H1 (cell line): ENCODE results near the gene SH3YL1. TPM values are rescaled to one million over a fixed set of nuclear protein-coding genes. Genes with fewer than 3 reads are reported as not detected.

Source experiments
- CHD7 ChIP-seq: fragments of 300-600 bp; sonication (generic); IDR thresholded peaks from 2 replicates; pipeline ENCODE4 v1.7.1; 2012; ENCODE audit warnings: low read length, moderate library complexity, mild to moderate bottlenecking, inconsistent platforms; ENCODE audit not compliant: insufficient replicate concordance
- FOSL1 ChIP-seq: IDR thresholded peaks from 2 replicates; pipeline ENCODE4 v1.6.1; 2011; ENCODE audit warnings: mild to moderate bottlenecking, low read depth, low read length, moderate library complexity; ENCODE audit not compliant: insufficient read depth
- KDM5A ChIP-seq: fragments of 200-600 bp; IDR thresholded peaks from 2 replicates; pipeline ENCODE4 v1.7.1; 2012; ENCODE audit warnings: mild to moderate bottlenecking, low read length, inconsistent platforms, mixed read lengths
- MAX ChIP-seq: IDR thresholded peaks from 2 replicates; pipeline ENCODE4 v1.6.1; 2012; ENCODE audit warnings: inconsistent platforms
- POLR2A ChIP-seq, 2 experiments: IDR thresholded peaks; 1 replicate in 1 of 2; 2 replicates in 1 of 2; pipeline ENCODE4 v1.6.1; 2011; ENCODE audit warnings: low read depth in 2 of 2, low read length in 2 of 2, mild to moderate bottlenecking in 2 of 2; ENCODE audit errors: control extremely low read depth in 1 of 2
- RXRA ChIP-seq: IDR thresholded peaks from 2 replicates; pipeline ENCODE4 v1.6.1; 2011; ENCODE audit warnings: low read depth, mild to moderate bottlenecking, low read length, moderate library complexity; ENCODE audit not compliant: insufficient read depth
- SAP30 ChIP-seq: fragments of 300-600 bp; sonication (generic); IDR thresholded peaks from 2 replicates; pipeline ENCODE4 v1.7.1; 2012; ENCODE audit warnings: low read length, moderate library complexity, mild to moderate bottlenecking, inconsistent platforms; ENCODE audit not compliant: insufficient read depth, insufficient replicate concordance
- polyA plus RNA-seq, 7 experiments: library from polyadenylated mRNA; depleted of rRNA in 3 of 7; stranded (reverse) in 5 of 7; unstranded in 2 of 7; fragments of >200 nt in 5 of 7; fragments of 200-250 nt in 2 of 7; gene quantifications; 1 replicate in 5 of 7; 2 replicates in 1 of 7; 4 replicates in 1 of 7; pipeline versions ENCODE4 v1.2.1 to v1.2.3, GENCODE V29; 2011 to 2013; ENCODE audit warnings: missing spikeins in 2 of 7, mixed read lengths in 2 of 7
- total RNA-seq: library from RNA; stranded (reverse); fragmentation: NEBNext Ultra II Directional; extraction: Animal tissue kit (Norgen Biotek cat#: 25700); gene quantifications from 2 replicates; pipeline ENCODE4 v1.2.1, GENCODE V29; 2021
- TF ChIP-seq, protein P1 (sequence below), 3 experiments: IDR thresholded peaks; 1 replicate in 2 of 3; 2 replicates in 1 of 3; pipeline versions ENCODE4 v1.5.1 to v1.6.1; 2011; ENCODE audit warnings: low read length in 3 of 3, mild to moderate bottlenecking in 3 of 3, inconsistent platforms in 2 of 3, low read depth in 1 of 3, moderate library complexity in 1 of 3; ENCODE audit not compliant: insufficient read depth in 1 of 3; ENCODE audit errors: control extremely low read depth in 1 of 3

The SH3YL1 gene
- total and polyA plus RNA-seq, 2 of the 8 experiments (the other 6 are each of a cell fraction or from before 2014, with no cell fraction given) = 13.6 to 37.2 TPM

GRCh38 chr2:184695-185094 is 79.1 kb downstream of the SH3YL1 start (continued):
- TF ChIP-seq CHD7 = no peak
- no peak for TF ChIP-seq POLR2A (IDR thresholded peaks at IDR 0.05; ENCODE audit: control extremely low read depth in 1 of 2, low read depth in 2 of 2, low read length in 2 of 2)
- no peak for TF ChIP-seq RXRA
- TF ChIP-seq FOSL1 = no peak
- no peak for TF ChIP-seq KDM5A
- TF ChIP-seq, protein P1, sequence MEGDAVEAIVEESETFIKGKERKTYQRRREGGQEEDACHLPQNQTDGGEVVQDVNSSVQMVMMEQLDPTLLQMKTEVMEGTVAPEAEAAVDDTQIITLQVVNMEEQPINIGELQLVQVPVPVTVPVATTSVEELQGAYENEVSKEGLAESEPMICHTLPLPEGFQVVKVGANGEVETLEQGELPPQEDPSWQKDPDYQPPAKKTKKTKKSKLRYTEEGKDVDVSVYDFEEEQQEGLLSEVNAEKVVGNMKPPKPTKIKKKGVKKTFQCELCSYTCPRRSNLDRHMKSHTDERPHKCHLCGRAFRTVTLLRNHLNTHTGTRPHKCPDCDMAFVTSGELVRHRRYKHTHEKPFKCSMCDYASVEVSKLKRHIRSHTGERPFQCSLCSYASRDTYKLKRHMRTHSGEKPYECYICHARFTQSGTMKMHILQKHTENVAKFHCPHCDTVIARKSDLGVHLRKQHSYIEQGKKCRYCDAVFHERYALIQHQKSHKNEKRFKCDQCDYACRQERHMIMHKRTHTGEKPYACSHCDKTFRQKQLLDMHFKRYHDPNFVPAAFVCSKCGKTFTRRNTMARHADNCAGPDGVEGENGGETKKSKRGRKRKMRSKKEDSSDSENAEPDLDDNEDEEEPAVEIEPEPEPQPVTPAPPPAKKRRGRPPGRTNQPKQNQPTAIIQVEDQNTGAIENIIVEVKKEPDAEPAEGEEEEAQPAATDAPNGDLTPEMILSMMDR (IDR thresholded peaks at IDR 0.05; ENCODE audit: control extremely low read depth in 1 of 3, insufficient read depth in 1 of 3, low read depth in 1 of 3, low read length in 3 of 3) = no peak
- no peak for TF ChIP-seq SAP30
- no peak for TF ChIP-seq MAX
- TF ChIP-seq, all 59 proteins: peak for 0
